Fibroblast of the aortic adventitia (primary cell): Measurements from ENCODE around the gene MLX. TPM values are rescaled to one million over a fixed set of nuclear protein-coding genes. Genes with fewer than 3 reads are reported as not detected.
A peak's percentile ranks its signal among the peaks of the same experiment; 100 is the strongest.

Source experiments
- DNase-seq: peaks from one replicate; pipeline ENCODE4 v3.0.0-alpha.2; 2010; ENCODE audit warnings: low read depth
- H3K4me3 ChIP-seq: 2 replicates; pipeline ENCODE4 v1.5.1; 2011; ENCODE audit warnings: low read depth, mild to moderate bottlenecking, control low read depth, low read length, moderate library complexity
- total RNA-seq: library from RNA; depleted of rRNA; stranded (reverse); fragments of >200 nt; gene quantifications from 2 replicates; pipeline ENCODE4 v1.2.3, GENCODE V29; 2012; ENCODE audit warnings: low replicate concordance
- TF ChIP-seq, protein P1 (sequence below): IDR thresholded peaks from 2 replicates; pipeline ENCODE4 v1.5.1; 2011; ENCODE audit warnings: mild to moderate bottlenecking, low read length, control low read depth, inconsistent platforms; ENCODE audit not compliant: insufficient read depth

The MLX gene
- total RNA-seq, 1 donor, result 41.8 TPM

DNA sequence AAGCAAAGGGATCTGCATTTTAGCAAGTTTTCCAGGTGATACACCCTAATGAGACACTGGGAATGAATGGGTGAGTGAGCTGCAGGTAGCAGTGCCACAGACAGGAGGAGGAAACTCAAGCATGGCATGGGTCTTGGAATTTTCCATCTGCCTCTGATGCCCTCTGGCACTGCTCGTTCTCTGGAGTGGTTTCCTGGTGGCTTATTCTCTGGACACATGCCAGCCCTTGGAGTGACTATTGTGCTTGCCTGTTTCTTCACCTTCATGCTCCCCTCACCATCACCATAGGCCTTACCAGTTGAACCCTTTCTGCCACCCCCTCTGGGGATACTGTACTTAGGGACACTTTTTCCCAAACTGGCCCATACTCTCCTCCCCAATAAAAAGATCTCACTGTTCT is 3.4 kb upstream of the MLX start:
- peak overlapping the region; percentile 97 for H3K4me3 ChIP-seq
- DNase-seq, result no peak
- TF ChIP-seq, protein P1, sequence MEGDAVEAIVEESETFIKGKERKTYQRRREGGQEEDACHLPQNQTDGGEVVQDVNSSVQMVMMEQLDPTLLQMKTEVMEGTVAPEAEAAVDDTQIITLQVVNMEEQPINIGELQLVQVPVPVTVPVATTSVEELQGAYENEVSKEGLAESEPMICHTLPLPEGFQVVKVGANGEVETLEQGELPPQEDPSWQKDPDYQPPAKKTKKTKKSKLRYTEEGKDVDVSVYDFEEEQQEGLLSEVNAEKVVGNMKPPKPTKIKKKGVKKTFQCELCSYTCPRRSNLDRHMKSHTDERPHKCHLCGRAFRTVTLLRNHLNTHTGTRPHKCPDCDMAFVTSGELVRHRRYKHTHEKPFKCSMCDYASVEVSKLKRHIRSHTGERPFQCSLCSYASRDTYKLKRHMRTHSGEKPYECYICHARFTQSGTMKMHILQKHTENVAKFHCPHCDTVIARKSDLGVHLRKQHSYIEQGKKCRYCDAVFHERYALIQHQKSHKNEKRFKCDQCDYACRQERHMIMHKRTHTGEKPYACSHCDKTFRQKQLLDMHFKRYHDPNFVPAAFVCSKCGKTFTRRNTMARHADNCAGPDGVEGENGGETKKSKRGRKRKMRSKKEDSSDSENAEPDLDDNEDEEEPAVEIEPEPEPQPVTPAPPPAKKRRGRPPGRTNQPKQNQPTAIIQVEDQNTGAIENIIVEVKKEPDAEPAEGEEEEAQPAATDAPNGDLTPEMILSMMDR, result no peak

DNA sequence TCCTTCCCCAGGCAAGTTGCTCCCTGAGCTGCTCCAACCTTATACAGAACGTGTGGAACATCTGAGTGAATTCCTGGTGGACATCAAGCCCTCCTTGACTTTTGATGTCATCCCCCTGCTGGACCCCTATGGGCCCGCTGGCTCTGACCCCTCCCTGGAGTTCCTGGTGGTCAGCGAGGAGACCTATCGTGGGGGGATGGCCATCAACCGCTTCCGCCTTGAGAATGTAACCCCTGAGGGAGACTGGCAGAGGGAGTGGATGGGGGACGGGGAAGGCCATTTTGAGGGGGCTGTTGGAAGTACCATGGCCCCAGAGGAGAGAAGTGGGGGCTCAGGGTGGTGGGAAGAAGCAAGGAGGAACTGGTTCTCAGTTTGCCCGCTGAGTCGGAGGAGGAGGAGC is 3.0 kb upstream of the MLX start:
- TF ChIP-seq, protein P1, result no peak
- H3K4me3 ChIP-seq, result peak overlapping the region; percentile 22
- no peak for DNase-seq

DNA sequence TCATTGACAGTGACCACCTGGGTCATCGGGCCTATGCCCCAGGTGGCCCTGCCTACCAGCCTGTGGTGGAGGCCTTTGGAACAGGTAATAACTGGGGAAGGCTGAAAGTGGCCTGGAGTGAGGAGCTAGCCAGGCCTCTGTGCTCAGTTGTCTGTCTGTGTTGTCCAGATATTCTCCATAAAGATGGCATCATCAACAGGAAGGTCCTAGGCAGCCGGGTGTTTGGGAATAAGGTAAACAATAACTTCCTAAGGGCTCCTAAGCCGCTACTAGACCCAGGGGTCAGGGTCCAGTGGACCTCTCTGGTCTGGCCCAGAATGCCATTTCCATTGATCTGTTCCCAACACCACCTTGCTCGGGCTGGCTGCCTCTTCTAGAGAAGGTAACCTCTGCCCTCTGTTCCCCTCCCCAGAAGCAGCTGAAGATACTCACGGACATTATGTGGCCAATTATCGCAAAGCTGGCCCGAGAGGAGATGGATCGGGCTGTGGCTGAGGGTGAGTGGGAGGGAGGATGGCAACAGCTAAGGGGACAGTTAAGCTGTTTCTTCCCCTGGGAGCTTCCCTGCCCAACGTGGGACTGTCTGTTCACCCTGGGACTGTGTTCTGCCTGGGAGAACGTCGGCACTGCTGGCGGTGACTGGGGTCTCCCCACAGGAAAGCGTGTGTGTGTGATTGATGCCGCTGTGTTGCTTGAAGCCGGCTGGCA is 1.9 kb upstream of the MLX start:
- TF ChIP-seq, protein P1, result no peak
- no peak for DNase-seq
- no peak overlapping the region for H3K4me3 ChIP-seq

DNA sequence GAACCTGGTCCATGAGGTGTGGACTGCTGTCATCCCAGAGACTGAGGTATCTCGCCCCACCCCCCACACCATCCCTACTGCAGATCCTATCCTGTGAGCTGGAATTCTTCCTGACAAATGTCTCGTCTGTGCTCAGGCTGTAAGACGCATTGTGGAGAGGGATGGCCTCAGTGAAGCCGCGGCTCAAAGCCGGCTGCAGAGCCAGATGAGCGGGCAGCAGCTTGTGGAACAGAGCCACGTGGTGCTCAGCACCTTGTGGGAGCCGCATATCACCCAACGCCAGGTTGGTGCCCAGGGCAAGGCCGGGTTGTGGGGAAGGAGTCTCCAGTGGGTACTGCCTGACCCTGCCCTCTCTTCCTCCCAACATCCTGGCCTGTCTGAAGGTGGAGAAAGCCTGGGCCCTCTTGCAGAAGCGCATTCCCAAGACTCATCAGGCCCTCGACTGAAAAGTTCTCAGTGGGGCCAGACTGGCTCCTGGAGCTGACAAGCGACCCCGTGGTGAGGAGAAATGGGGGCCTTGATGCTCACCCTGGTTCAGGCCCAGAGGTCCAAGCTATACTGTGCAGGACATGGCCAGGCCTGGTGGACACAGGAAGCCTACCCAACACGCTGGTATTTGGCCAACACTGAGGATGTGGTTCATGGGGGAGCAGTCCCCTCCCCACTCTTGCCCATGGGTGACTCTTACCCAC is 1.2 kb upstream of the MLX start:
- TF ChIP-seq, protein P1, result no peak
- no peak overlapping the region for H3K4me3 ChIP-seq
- DNase-seq, result no peak

DNA sequence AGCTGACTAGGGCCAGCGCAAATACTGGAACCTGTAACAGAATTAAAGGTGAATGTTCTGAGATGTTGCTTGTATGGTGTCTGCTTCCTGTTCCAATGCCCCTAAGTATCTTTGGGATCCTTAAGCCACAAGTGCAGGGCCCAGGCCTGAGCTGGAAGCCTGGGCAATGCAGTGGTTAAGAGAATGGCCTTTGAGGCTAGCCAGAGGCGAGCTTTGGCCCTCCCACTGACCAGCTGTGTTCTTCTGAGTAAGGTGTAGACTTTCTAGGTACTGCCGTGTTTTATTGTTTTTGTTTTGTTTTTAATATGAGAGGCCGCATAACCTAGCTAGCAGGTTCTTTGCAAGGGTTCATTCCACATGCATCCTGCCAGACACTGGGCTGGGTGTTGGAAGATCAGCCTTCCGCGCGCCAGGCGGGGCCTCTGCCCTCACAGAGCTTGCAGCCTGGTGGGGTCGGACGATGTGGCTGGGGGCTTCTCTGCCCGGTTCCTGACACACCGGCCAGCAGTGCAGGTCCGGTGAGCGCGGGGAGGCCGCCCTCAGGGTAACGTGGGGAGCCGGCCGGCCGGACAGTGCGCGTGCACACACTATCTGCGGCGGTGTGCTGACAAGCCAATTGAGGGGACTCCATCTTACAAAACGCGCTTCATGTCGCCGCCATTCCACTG is 551 bp upstream of the MLX start:
- TF ChIP-seq, protein P1, result no peak
- no peak for DNase-seq
- H3K4me3 ChIP-seq, result peak overlapping the region; percentile 93

DNA sequence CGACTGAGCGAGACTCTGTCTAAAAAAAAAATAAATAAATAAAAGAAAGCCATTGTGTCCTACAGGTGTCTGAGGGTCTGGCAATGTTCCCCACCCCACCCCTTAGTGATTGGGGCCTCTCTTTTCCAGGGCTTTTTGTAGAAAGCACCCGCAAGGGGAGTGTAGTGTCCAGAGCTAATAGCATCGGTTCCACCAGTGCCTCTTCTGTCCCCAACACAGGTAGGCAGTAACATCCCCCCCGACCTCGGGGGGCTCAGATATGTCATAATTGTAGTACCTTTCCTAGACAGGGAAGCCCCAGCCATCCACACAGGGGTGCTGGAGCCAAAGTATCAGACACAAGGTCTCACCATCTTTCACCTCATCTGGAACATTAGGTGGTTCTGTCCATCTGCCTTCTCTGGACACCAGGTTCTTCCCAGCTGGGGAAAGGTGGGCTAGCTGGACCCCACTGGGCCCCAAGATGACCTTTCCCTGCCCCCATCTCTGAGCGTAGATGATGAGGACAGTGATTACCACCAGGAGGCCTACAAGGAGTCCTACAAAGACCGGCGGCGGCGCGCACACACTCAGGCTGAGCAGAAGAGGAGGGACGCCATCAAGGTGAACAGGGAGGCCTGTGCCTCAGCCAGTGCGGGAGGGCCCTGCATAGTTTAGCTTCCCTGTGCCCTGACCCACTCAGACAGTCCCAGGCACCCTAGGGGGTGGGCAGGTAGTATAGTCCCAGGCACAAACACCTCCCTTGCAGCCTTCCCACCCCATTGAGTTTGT is 1.6 kb downstream of the MLX start:
- DNase-seq, result no peak
- TF ChIP-seq, protein P1, result no peak
- peak overlapping the region; percentile 13 for H3K4me3 ChIP-seq
